Hepatocyte (in vitro differentiated cells): ENCODE results near the gene TANGO6. TPM values are rescaled to one million over a fixed set of nuclear protein-coding genes. Genes with fewer than 3 reads are reported as not detected.

ENCODE experiments used
- DNase-seq: peaks from one replicate; pipeline ENCODE4 v3.0.0-alpha.2; 2016; ENCODE audit warnings: low spot score
- H2AFZ ChIP-seq: fragments of 200-600 bp; sonication (generic); 2 replicates; pipeline ENCODE4 v1.6.0; 2016; ENCODE audit warnings: antibody characterized with exemption, mild to moderate bottlenecking
- H3K27ac ChIP-seq: fragments of 200-600 bp; sonication (generic); 2 replicates; pipeline ENCODE4 v1.5.1; 2016; ENCODE audit warnings: mild to moderate bottlenecking
- H3K27me3 ChIP-seq: fragments of 200-600 bp; sonication (generic); 2 replicates; pipeline ENCODE4 v1.6.1; 2016
- H3K36me3 ChIP-seq: fragments of 200-600 bp; sonication (generic); replicated peaks from 2 replicates; pipeline ENCODE4 v1.5.1; 2016; ENCODE audit warnings: low read depth; ENCODE audit not compliant: insufficient read depth
- H3K4me1 ChIP-seq: fragments of 200-600 bp; sonication (generic); 2 replicates; pipeline ENCODE4 v1.5.1; 2016; ENCODE audit warnings: mild to moderate bottlenecking, moderate library complexity; ENCODE audit not compliant: insufficient read depth
- H3K4me2 ChIP-seq: fragments of 200-600 bp; sonication (generic); 2 replicates; pipeline ENCODE4 v1.6.0; 2016
- H3K4me3 ChIP-seq: fragments of 200-600 bp; sonication (generic); 2 replicates; pipeline ENCODE4 v1.5.1; 2016; ENCODE audit warnings: mild to moderate bottlenecking
- H3K79me2 ChIP-seq: fragments of 200-600 bp; sonication (generic); 2 replicates; pipeline ENCODE4 v1.6.0; 2017; ENCODE audit warnings: mild to moderate bottlenecking
- H3K9me2 ChIP-seq: fragments of 200-600 bp; sonication (generic); replicated peaks from 2 replicates; pipeline ENCODE4 v1.6.0; 2017; ENCODE audit warnings: mild to moderate bottlenecking; ENCODE audit not compliant: insufficient read depth
- H3K9me3 ChIP-seq: fragments of 200-600 bp; sonication (generic); 2 replicates; pipeline ENCODE4 v1.5.1; 2016; ENCODE audit warnings: low read depth, mild to moderate bottlenecking
- H4K20me1 ChIP-seq: fragments of 200-600 bp; sonication (generic); 2 replicates; pipeline ENCODE4 v1.6.0; 2016; ENCODE audit warnings: mild to moderate bottlenecking; ENCODE audit not compliant: insufficient read depth, poor library complexity, severe bottlenecking
- EZH2 ChIP-seq: fragments of 200-600 bp; sonication (generic); IDR thresholded peaks from 2 replicates; pipeline ENCODE4 v1.6.1; 2016; ENCODE audit warnings: antibody characterized with exemption, mild to moderate bottlenecking, borderline replicate concordance
- EZH2phosphoT487 ChIP-seq: fragments of 200-600 bp; sonication (generic); IDR thresholded peaks from one replicate; pipeline ENCODE4 v1.6.1; 2018; ENCODE audit warnings: antibody characterized with exemption, mild to moderate bottlenecking, low read depth, moderate library complexity; ENCODE audit not compliant: unreplicated experiment, severe bottlenecking
- WGBS: methylation state at CpG from one replicate; pipeline ENCODE4 v1.1.6; 2016; ENCODE audit warnings: low lambda C conversion rate; ENCODE audit errors: missing lambda C conversion rate; 5-methylcytosine and 5-hydroxymethylcytosine counted together
- polyA plus RNA-seq: library from polyadenylated mRNA; unstranded; fragments of >200 nt; fragmentation: Nextera tagmentation; extraction: Ambion mirVana; gene quantifications from 2 replicates; pipeline ENCODE4 v1.2.1, GENCODE V29; 2016
- total RNA-seq: library from RNA; depleted of rRNA; stranded (reverse); fragments of >200 nt; gene quantifications from 2 replicates; pipeline ENCODE4 v1.2.3, GENCODE V29; 2014
- TF ChIP-seq, protein P1 (sequence below): fragments of 200-600 bp; sonication (generic); IDR thresholded peaks from 2 replicates; pipeline ENCODE4 v1.5.1; 2016; ENCODE audit warnings: antibody characterized with exemption, mild to moderate bottlenecking; ENCODE audit not compliant: poor library complexity

TANGO6 gene
- total and polyA plus RNA-seq, 2 experiments from 2014 or later, result 4.8 to 6.5 TPM

DNA sequence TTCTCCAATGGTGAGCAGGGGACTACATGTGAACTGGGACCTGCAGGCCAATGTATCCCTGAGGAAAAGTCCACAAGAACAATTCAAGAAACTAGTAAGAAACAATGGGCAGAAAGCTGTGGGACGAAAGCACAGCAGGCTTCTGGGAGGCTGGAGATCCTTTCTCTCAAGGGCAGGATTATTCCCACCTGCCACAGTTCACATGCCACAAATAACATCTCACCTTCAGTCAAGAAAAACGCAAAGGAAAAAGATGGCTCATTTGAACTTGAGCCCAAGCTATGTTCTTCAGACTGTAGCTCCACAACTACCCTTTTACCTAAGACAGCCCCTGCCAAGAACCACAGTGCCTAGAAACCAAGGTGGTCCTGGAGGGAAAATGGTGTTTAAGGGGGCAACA is 275.1 kb downstream of the TANGO6 start:
- H2AFZ ChIP-seq, result no peak overlapping the region
- 95% methylated on average over 2 of the region's 2 CpGs for WGBS
- no peak overlapping the region for H3K4me3 ChIP-seq
- H3K27me3 ChIP-seq, result no peaks in the 10 kb centered on the region
- DNase-seq, result no peak
- no peaks in the 10 kb centered on the region for H3K9me2 ChIP-seq
- peaks cover 9% of the 10 kb centered on the region for H3K79me2 ChIP-seq
- peaks cover 9% of the 10 kb centered on the region for H4K20me1 ChIP-seq
- TF ChIP-seq EZH2phosphoT487 (no peak), EZH2 (no peak)
- TF ChIP-seq, protein P1, sequence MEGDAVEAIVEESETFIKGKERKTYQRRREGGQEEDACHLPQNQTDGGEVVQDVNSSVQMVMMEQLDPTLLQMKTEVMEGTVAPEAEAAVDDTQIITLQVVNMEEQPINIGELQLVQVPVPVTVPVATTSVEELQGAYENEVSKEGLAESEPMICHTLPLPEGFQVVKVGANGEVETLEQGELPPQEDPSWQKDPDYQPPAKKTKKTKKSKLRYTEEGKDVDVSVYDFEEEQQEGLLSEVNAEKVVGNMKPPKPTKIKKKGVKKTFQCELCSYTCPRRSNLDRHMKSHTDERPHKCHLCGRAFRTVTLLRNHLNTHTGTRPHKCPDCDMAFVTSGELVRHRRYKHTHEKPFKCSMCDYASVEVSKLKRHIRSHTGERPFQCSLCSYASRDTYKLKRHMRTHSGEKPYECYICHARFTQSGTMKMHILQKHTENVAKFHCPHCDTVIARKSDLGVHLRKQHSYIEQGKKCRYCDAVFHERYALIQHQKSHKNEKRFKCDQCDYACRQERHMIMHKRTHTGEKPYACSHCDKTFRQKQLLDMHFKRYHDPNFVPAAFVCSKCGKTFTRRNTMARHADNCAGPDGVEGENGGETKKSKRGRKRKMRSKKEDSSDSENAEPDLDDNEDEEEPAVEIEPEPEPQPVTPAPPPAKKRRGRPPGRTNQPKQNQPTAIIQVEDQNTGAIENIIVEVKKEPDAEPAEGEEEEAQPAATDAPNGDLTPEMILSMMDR, result no peak
- no peaks in the 10 kb centered on the region for H3K36me3 ChIP-seq
- H3K4me1 ChIP-seq, result no peaks in the 10 kb centered on the region
- no peak overlapping the region for H3K27ac ChIP-seq
- H3K4me2 ChIP-seq, result no peak overlapping the region
- no peaks in the 10 kb centered on the region for H3K9me3 ChIP-seq

DNA sequence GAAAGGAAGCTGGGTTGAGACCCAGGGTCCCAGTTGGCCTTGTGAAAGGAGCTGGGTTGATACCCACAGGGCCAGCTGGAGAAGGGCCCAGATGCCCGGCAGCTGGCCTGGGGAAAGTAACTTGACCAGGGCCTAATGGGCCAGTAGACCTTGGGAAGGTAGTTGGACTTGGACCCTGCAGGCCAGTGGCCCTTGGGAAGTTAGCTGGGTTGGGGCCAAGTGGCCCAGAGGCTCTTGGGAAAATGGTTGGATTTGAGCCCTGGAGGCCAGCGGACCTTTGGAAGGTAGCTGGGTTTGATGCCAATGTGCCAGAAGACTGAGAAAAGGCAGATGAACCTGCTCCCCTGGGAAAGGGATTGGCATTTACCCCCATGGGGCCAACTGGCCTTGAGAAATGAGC is 275.7 kb downstream of the TANGO6 start:
- no peaks in the 10 kb centered on the region for H3K36me3 ChIP-seq

DNA sequence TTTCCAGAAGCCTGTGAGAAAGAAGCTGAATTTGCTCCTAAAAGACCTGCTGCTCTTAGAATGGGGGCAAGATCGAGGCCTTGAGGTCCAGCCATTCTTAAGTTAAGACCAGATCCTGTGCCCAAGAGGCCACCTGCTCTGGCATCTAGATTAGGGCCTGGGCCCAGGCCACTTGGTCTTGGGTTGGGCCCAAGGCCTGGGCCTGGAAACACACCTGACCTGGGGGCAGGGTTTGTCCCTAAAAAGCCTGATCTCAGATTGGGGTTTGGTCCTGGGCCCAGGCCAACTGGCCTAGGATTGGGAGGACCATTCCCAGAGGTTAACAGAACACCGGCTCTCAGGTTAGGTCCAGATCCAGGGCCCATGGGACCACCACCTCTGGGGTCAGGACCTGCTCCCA is 276.2 kb downstream of the TANGO6 start:
- no peak overlapping the region for H3K4me3 ChIP-seq
- no peaks in the 10 kb centered on the region for H3K9me3 ChIP-seq
- no peaks in the 10 kb centered on the region for H3K27me3 ChIP-seq
- H4K20me1 ChIP-seq, result peaks cover 9% of the 10 kb centered on the region
- no peaks in the 10 kb centered on the region for H3K4me1 ChIP-seq
- DNase-seq, result no peak
- H3K36me3 ChIP-seq, result no peaks in the 10 kb centered on the region
- no peak overlapping the region for H2AFZ ChIP-seq
- no peaks in the 10 kb centered on the region for H3K9me2 ChIP-seq
- no peak for TF ChIP-seq EZH2
- no peak for TF ChIP-seq EZH2phosphoT487
- TF ChIP-seq, protein P1, result no peak
- no peak overlapping the region for H3K4me2 ChIP-seq
- 96% methylated on average over 2 of the region's 2 CpGs for WGBS
- H3K79me2 ChIP-seq, result peaks cover 13% of the 10 kb centered on the region
- H3K27ac ChIP-seq, result no peak overlapping the region

More for the DNA sequence above, 275.7 kb downstream of the TANGO6 start:
- Histone ChIP-seq H3K4me3 (no peak overlapping the region), H2AFZ (no peak overlapping the region), H3K4me1 (no peaks in the 10 kb centered on the region), H3K79me2 (peaks cover 11% of the 10 kb centered on the region), H3K9me2 (no peaks in the 10 kb centered on the region), H3K27me3 (no peaks in the 10 kb centered on the region), H4K20me1 (peaks cover 9% of the 10 kb centered on the region), H3K9me3 (no peaks in the 10 kb centered on the region), H3K4me2 (no peak overlapping the region), H3K27ac (no peak overlapping the region)
- TF ChIP-seq, protein P1, result no peak
- TF ChIP-seq EZH2phosphoT487, result no peak
- no peak for TF ChIP-seq EZH2
- no peak for DNase-seq
- WGBS, result 92% methylated on average over 2 of the region's 2 CpGs

DNA sequence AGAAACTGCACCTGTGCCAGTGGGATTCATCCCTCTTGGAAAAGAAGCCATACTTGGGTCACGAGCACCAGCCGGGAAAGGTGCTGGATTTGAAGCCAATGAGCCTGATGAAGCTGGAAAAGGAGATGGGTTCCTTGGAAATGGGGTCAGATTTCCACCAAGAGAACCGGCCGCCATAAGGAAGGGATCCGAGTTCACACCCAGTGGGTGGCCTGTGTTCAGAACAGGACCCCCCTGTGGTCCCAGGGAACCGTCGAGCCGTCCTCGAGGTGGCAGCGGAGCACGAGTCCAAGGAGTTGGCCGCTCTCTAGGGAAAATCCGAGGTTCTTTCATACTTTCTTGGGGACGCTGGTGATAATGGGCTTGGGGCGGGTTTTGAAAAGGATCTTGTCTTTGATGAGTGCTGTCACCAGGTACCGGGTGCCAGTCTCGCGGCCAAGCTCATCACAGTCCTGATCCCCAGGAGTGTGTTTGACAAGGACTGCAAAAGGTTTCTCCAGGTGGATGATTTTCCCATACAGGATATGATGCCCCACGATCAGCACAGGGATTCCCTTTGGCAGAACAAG is 276.8 kb downstream of the TANGO6 start:
- Histone ChIP-seq H3K9me3 (no peaks in the 10 kb centered on the region), H3K4me1 (no peaks in the 10 kb centered on the region), H2AFZ (no peak overlapping the region), H3K79me2 (peaks cover 16% of the 10 kb centered on the region), H3K4me3 (no peak overlapping the region), H3K4me2 (no peak overlapping the region), H4K20me1 (peaks cover 12% of the 10 kb centered on the region), H3K27me3 (no peaks in the 10 kb centered on the region), H3K27ac (no peak overlapping the region), H3K9me2 (no peaks in the 10 kb centered on the region), H3K36me3 (no peaks in the 10 kb centered on the region)
- TF ChIP-seq, protein P1, result no peak
- TF ChIP-seq EZH2phosphoT487, result no peak
- no peak for TF ChIP-seq EZH2
- no peak for DNase-seq
- 98% methylated on average over 19 of the region's 19 CpGs for WGBS
